Measurements from ENCODE around the gene ADK. TPM values are rescaled to one million over a fixed set of nuclear protein-coding genes. Genes with fewer than 3 reads are reported as not detected.

Gene ADK
- total and polyA plus RNA-seq, 2 of the 13 experiments (the other 11 are each of a cell fraction or from before 2014, with no cell fraction given): 48.6 to 79.1 TPM

DNA sequence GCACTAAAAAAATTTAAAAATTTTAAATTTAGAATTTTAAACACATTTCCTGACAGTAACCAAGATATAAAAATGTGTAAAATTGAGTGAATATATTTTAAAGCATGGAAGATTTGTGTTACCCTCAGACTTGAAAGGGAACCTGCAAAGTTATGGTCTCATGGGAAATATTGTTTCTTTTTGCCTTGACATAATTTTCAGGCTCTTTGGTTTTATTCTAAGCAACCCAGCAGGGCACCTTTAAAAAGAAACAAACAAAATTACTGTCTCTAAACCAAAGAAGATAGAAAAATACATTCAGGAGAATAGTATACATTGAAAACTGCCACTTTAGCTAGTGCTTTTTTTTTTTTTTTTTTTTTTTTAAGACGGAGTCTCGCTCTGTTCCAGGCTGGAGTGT lies 87.5 kb downstream of the ADK start:
- Histone ChIP-seq H3K4me1 (ENCODE audit: insufficient read depth, low read length) (no peaks in the 10 kb centered on the region), H3K27ac (ENCODE audit: extremely low read length, insufficient read depth, low read length) (no peak overlapping the region), H3K4me3 (replicated peaks in 1 of 3; ENCODE audit: insufficient read depth in 1 of 3, low read depth in 2 of 3, low read length in 3 of 3) (no peak overlapping the region), H3K79me2 (ENCODE audit: insufficient read depth, low read length) (peaks cover 6% of the 10 kb centered on the region), H3K9ac (ENCODE audit: insufficient read depth, low read depth, low read length) (no peak overlapping the region), H3K4me2 (ENCODE audit: low read depth, low read length) (no peak overlapping the region), H3K9me3 (ENCODE audit: low read length) (no peaks in the 10 kb centered on the region), H4K20me1 (ENCODE audit: insufficient read depth, low read length) (no peaks in the 10 kb centered on the region), H3K27me3 (ENCODE audit: control insufficient read depth in 1 of 2, insufficient read depth in 2 of 2, low read length in 2 of 2) (no peaks in the 10 kb centered on the region), H2AFZ (ENCODE audit: low read length) (no peak overlapping the region), H3K36me3 (replicated peaks in 1 of 2; ENCODE audit: control insufficient read depth in 1 of 2, insufficient read depth in 2 of 2, low read length in 2 of 2) (peaks cover 0 to 17% of the 10 kb centered on the region in 2 experiments; a peak in 3 of 5 replicates)
- no TSS peak for BruUV-seq (replicated peaks)
- ChIA-PET CTCF (ENCODE audit: low intra/inter-chr PET ratio, low total read pairs) (no interaction called here), POLR2A (no interaction called here)
- FAIRE-seq (no peak), DNase-seq (ENCODE audit: low spot score) (no peak), ATAC-seq (no peak)
- TF ChIP-seq ZNF44 (CRISPR knock-in tag; IDR thresholded peaks at IDR 0.05) (no peak), STAG1 (CRISPR knock-in tag; IDR thresholded peaks at IDR 0.05) (no peak), ATRX (CRISPR knock-in tag; IDR thresholded peaks at IDR 0.05; ENCODE audit: borderline replicate concordance) (no peak), MXI1 (IDR thresholded peaks at IDR 0.05; ENCODE audit: borderline replicate concordance, low read depth, low read length) (no peak), DPF2 (CRISPR knock-in tag; IDR thresholded peaks at IDR 0.05; ENCODE audit: borderline replicate concordance, low read depth) (no peak), FIP1L1 (IDR thresholded peaks at IDR 0.05; ENCODE audit: borderline replicate concordance, insufficient read depth, low read depth, low read length) (no peak), ZMYM2 (CRISPR knock-in tag; IDR thresholded peaks at IDR 0.05) (no peak), ZBTB26 (CRISPR knock-in tag; IDR thresholded peaks at IDR 0.05; ENCODE audit: borderline replicate concordance) (no peak)
- TF ChIP-seq, protein P1, sequence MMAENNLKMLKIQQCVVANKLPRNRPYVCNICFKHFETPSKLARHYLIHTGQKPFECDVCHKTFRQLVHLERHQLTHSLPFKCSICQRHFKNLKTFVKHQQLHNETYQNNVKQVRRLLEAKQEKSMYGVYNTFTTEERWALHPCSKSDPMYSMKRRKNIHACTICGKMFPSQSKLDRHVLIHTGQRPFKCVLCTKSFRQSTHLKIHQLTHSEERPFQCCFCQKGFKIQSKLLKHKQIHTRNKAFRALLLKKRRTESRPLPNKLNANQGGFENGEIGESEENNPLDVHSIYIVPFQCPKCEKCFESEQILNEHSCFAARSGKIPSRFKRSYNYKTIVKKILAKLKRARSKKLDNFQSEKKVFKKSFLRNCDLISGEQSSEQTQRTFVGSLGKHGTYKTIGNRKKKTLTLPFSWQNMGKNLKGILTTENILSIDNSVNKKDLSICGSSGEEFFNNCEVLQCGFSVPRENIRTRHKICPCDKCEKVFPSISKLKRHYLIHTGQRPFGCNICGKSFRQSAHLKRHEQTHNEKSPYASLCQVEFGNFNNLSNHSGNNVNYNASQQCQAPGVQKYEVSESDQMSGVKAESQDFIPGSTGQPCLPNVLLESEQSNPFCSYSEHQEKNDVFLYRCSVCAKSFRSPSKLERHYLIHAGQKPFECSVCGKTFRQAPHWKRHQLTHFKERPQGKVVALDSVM (CRISPR knock-in tag; IDR thresholded peaks at IDR 0.05): no peak
- 96% methylated on average over 2 of the region's 2 CpGs for WGBS (ENCODE audit: low lambda C conversion rate)
- in situ Hi-C loops (cut with HindIII; ENCODE audit: extremely low pct_ligation_motif_present, low pct_unique_long_range_greater_than_20kb) (no loop called here), intact Hi-C loops (cut with micrococcal nuclease; ENCODE audit: unreplicated experiment) (no loop called here)
